HCT116 (cell line): Measurements from ENCODE around the gene SLC16A5. TPM values are rescaled to one million over a fixed set of nuclear protein-coding genes. Genes with fewer than 3 reads are reported as not detected.

Experiments used
- ATAC-seq: fragments of 200-7000 bp; cut with Tn5 transposase; 2 replicates; pipeline ENCODE4 v1.9.1; 2020; ENCODE audit warnings: mild to moderate bottlenecking, moderate library complexity
- BruUV-seq: library from RNA; stranded (reverse); fragments of 400-500 nt; replicated peaks from 2 replicates; lab custom pipeline; 2021; lab: Mats Ljungman, UMichigan
- CTCF ChIA-PET: fragments of 300-600 bp; sonication (Branson Sonifier 250); formaldehyde crosslinking; loops from one replicate; lab custom pipeline; 2021; ENCODE audit warnings: antibody characterized with exemption; lab: Charles Lee
- POLR2A ChIA-PET: fragments of 300-600, 350-600 bp; sonication (Branson Sonifier 250); formaldehyde crosslinking; loops from one replicate; lab custom pipeline; 2021; ENCODE audit warnings: antibody characterized with exemption; lab: Charles Lee
- RAD21 ChIA-PET, 2 experiments: fragments of 300-600 bp; sonication (Branson Sonifier 250); formaldehyde crosslinking; loops; one replicate each; lab custom pipeline; 2023; ENCODE audit warnings: low total read pairs in 2 of 2; ENCODE audit not compliant: uncharacterized antibody in 2 of 2, unreplicated experiment in 2 of 2, low non-redundant PET in 1 of 2; lab: Charles Lee
- DNase-seq: peaks from one replicate; pipeline ENCODE4 v3.0.0-alpha.2; 2010; ENCODE audit warnings: low read depth, low spot score
- H2AFZ ChIP-seq: fragments of 200-600 bp; shearing (Covaris generic), sonication (generic); 2 replicates; pipeline ENCODE4 v1.6.1; 2017; ENCODE audit warnings: low read depth, mixed run types, mixed read lengths, antibody characterized with exemption, low read length; ENCODE audit not compliant: poor library complexity, severe bottlenecking
- H3K27ac ChIP-seq: 2 replicates; pipeline ENCODE4 v1.5.1; 2012; ENCODE audit warnings: low read depth, low read length
- H3K27me3 ChIP-seq: fragments of 200-600 bp; sonication (generic); 2 replicates; pipeline ENCODE4 v1.6.1; 2016; ENCODE audit warnings: mixed run types, low read length, mixed read lengths; ENCODE audit not compliant: insufficient read depth
- H3K36me3 ChIP-seq, 2 experiments: fragments of 200-500 bp in 1 of 2; fragments of 200-600 bp in 1 of 2; sonication (Bioruptor generic) in 1 of 2; sonication (generic) in 1 of 2; 2 replicates each; pipeline versions ENCODE4 v1.5.1 to v1.6.1; 2014 to 2016; ENCODE audit warnings: low read length in 2 of 2, inconsistent platforms in 1 of 2, mixed read lengths in 1 of 2, mixed run types in 1 of 2; ENCODE audit not compliant: insufficient read depth in 2 of 2, control insufficient read depth in 1 of 2
- H3K4me1 ChIP-seq, 2 experiments: fragments of 200-600 bp in 1 of 2; sonication (generic) in 1 of 2; 2 replicates each; pipeline versions ENCODE4 v1.5.1 to v1.6.1; 2012 to 2017; ENCODE audit warnings: low read length in 2 of 2, inconsistent platforms in 1 of 2, mild to moderate bottlenecking in 1 of 2, mixed read lengths in 1 of 2, mixed run types in 1 of 2, moderate library complexity in 1 of 2; ENCODE audit not compliant: insufficient read depth in 2 of 2, control insufficient read depth in 1 of 2
- H3K4me2 ChIP-seq: fragments of 200-600 bp; sonication (generic); 2 replicates; pipeline ENCODE4 v1.6.1; 2017; ENCODE audit warnings: mixed run types, low read length, mixed read lengths
- H3K4me3 ChIP-seq, 2 experiments: fragments of 200-600 bp in 1 of 2; sonication (generic) in 1 of 2; replicated peaks in 1 of 2; 2 replicates each; pipeline ENCODE4 v1.5.1; 2011 to 2016; ENCODE audit warnings: low read length in 2 of 2, control low read depth in 1 of 2, low read depth in 1 of 2, mild to moderate bottlenecking in 1 of 2, mixed read lengths in 1 of 2, mixed run types in 1 of 2
- H3K79me2 ChIP-seq: fragments of 200-600 bp; sonication (generic); 2 replicates; pipeline ENCODE4 v1.6.1; 2017; ENCODE audit warnings: mild to moderate bottlenecking, mixed run types, low read length, moderate library complexity, mixed read lengths; ENCODE audit not compliant: insufficient read depth
- H3K9ac ChIP-seq: fragments of 200-600 bp; sonication (generic); 2 replicates; pipeline ENCODE4 v1.6.1; 2016; ENCODE audit warnings: low read length, mixed read lengths
- H3K9me2 ChIP-seq: fragments of 200-600 bp; sonication (generic), shearing (Covaris generic); 2 replicates; pipeline ENCODE4 v1.6.1; 2017; ENCODE audit warnings: mixed run types, mild to moderate bottlenecking, moderate library complexity; ENCODE audit not compliant: insufficient read depth
- H3K9me3 ChIP-seq, 2 experiments: fragments of 200-500 bp in 1 of 2; fragments of 200-600 bp in 1 of 2; sonication (Bioruptor generic) in 1 of 2; sonication (generic) in 1 of 2; 2 replicates each; pipeline ENCODE4 v1.6.1; 2014 to 2017; ENCODE audit warnings: low read length in 2 of 2, mixed read lengths in 2 of 2, inconsistent platforms in 1 of 2, low read depth in 1 of 2, mild to moderate bottlenecking in 1 of 2, mixed run types in 1 of 2, moderate library complexity in 1 of 2; ENCODE audit not compliant: control insufficient read depth in 1 of 2, insufficient read depth in 1 of 2
- H4K20me1 ChIP-seq: fragments of 200-600 bp; sonication (generic), shearing (Covaris generic); 2 replicates; pipeline ENCODE4 v1.6.1; 2017; ENCODE audit warnings: mixed run types, mild to moderate bottlenecking, moderate library complexity; ENCODE audit not compliant: insufficient read depth
- CBX3 ChIP-seq: IDR thresholded peaks from 2 replicates; pipeline ENCODE4 v1.6.1; 2012; ENCODE audit warnings: low read depth
- CEBPB ChIP-seq: IDR thresholded peaks from 2 replicates; pipeline ENCODE4 v1.6.1; 2012; ENCODE audit warnings: low read depth
- EGR1 ChIP-seq: IDR thresholded peaks from 2 replicates; pipeline ENCODE4 v1.6.1; 2012; ENCODE audit warnings: low read depth
- EZH2phosphoT487 ChIP-seq: fragments of 200-600 bp; IDR thresholded peaks from 2 replicates; pipeline ENCODE4 v1.6.1; 2018; ENCODE audit warnings: antibody characterized with exemption, borderline replicate concordance
- JUND ChIP-seq: IDR thresholded peaks from 2 replicates; pipeline ENCODE4 v1.6.1; 2012
- POLR2A ChIP-seq: IDR thresholded peaks from 2 replicates; pipeline ENCODE4 v1.7.0; 2011; ENCODE audit warnings: borderline replicate concordance; ENCODE audit not compliant: insufficient read depth, insufficient read length; ENCODE audit errors: extremely low read depth
- POLR2AphosphoS5 ChIP-seq: IDR thresholded peaks from 2 replicates; pipeline ENCODE4 v1.6.1; 2011; ENCODE audit warnings: mild to moderate bottlenecking, low read depth, low read length, moderate library complexity
- SIN3A ChIP-seq: IDR thresholded peaks from 2 replicates; pipeline ENCODE4 v1.6.1; 2012; ENCODE audit warnings: low read depth
- SP1 ChIP-seq: IDR thresholded peaks from 2 replicates; pipeline ENCODE4 v1.6.1; 2012; ENCODE audit warnings: low read depth
- intact Hi-C: fragments of 100-400 bp; cut with micrococcal nuclease; formaldehyde crosslinking; loops from 2 replicates; pipeline ENCODE4 v1.10.0; 2022
- total RNA-seq: library from RNA; stranded (reverse); gene quantifications from one replicate; pipeline ENCODE4 v1.2.1, GENCODE V29; 2021; ENCODE audit not compliant: unreplicated experiment
- TF ChIP-seq, protein P1 (sequence below), 3 experiments: fragments of 200-600 bp in 1 of 3; sonication (generic) in 1 of 3; IDR thresholded peaks in 2 of 3; conservative IDR thresholded peaks in 1 of 3; 2 replicates each; pipeline ENCODE4 v1.5.1; 2012 to 2017; ENCODE audit warnings: low read depth in 2 of 3, low read length in 2 of 3, antibody characterized with exemption in 1 of 3, borderline replicate concordance in 1 of 3, control low read depth in 1 of 3, mild to moderate bottlenecking in 1 of 3, mixed read lengths in 1 of 3, mixed run types in 1 of 3, moderate library complexity in 1 of 3; ENCODE audit not compliant: insufficient read depth in 1 of 3
- TF ChIP-seq, protein P2 (sequence below): IDR thresholded peaks from 2 replicates; pipeline ENCODE4 v1.6.1; 2012
- TF ChIP-seq, protein P3 (sequence below): IDR thresholded peaks from 2 replicates; pipeline ENCODE4 v1.6.1; 2011; ENCODE audit warnings: mild to moderate bottlenecking, low read length, moderate library complexity; ENCODE audit not compliant: insufficient replicate concordance; ENCODE audit errors: extremely low read depth
- TF ChIP-seq, protein P4 (sequence below): IDR thresholded peaks from 2 replicates; pipeline ENCODE4 v1.6.1; 2012

Gene SLC16A5
- total RNA-seq, 1 experiment from 2014 or later: 79.3 TPM

DNA sequence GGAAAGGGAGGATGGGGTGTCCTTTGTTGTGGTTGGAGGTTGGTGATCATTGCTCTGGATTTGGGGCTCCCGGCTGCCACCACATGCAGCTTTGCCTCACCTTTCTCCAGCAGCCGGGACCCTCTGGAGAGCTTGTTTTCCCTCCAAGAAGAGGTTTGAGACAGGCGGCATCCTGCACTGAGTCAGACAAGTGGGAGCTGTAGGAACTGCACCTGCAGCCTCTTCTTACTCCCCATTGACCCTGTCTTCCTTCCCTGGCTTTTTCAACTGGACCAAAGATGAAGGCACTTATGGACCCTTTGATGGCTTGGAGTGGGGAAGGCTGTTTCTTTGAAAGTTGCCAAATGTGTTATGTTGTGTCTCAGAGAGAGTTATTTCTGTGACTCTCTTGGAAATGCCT, 24.1 kb upstream of the SLC16A5 start:
- Histone ChIP-seq H3K27ac (no peak overlapping the region), H3K9me3 (no peaks in the 10 kb centered on the region), H3K79me2 (no peaks in the 10 kb centered on the region), H3K4me1 (no peaks in the 10 kb centered on the region), H4K20me1 (no peaks in the 10 kb centered on the region), H3K36me3 (peaks cover 24 to 41% of the 10 kb centered on the region in 2 experiments; a peak in 3 of 4 replicates), H3K9ac (no peak overlapping the region), H3K9me2 (no peaks in the 10 kb centered on the region), H3K27me3 (no peaks in the 10 kb centered on the region), H3K4me2 (no peak overlapping the region), H3K4me3 (no peak overlapping the region), H2AFZ (no peak overlapping the region)
- ChIA-PET CTCF (no interaction called here), POLR2A (interaction anchor here (1.1 to 1.2 kb wide), 2 partner anchors 24 to 60 kb away, joined by 3 to 5 read pairs; partner anchors contain the start of gene SLC16A5), RAD21 (no interaction called here)
- TF ChIP-seq SIN3A: no peak
- no peak for TF ChIP-seq CEBPB
- TF ChIP-seq, protein P1, sequence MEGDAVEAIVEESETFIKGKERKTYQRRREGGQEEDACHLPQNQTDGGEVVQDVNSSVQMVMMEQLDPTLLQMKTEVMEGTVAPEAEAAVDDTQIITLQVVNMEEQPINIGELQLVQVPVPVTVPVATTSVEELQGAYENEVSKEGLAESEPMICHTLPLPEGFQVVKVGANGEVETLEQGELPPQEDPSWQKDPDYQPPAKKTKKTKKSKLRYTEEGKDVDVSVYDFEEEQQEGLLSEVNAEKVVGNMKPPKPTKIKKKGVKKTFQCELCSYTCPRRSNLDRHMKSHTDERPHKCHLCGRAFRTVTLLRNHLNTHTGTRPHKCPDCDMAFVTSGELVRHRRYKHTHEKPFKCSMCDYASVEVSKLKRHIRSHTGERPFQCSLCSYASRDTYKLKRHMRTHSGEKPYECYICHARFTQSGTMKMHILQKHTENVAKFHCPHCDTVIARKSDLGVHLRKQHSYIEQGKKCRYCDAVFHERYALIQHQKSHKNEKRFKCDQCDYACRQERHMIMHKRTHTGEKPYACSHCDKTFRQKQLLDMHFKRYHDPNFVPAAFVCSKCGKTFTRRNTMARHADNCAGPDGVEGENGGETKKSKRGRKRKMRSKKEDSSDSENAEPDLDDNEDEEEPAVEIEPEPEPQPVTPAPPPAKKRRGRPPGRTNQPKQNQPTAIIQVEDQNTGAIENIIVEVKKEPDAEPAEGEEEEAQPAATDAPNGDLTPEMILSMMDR (IDR thresholded peaks at IDR 0.05 in 2 of 3, conservative IDR thresholded peaks at IDR 0.05 in 1 of 3; ENCODE audit: borderline replicate concordance in 1 of 3, insufficient read depth in 1 of 3, low read depth in 2 of 3, low read length in 2 of 3): peak in 1 of 3 experiments; percentile 25; a peak in 1 of 6 replicates
- TF ChIP-seq EGR1: no peak
- TF ChIP-seq SP1: no peak
- DNase-seq: no peak
- BruUV-seq: no TSS peak
- intact Hi-C loops: no loop called here
- ATAC-seq: peak; percentile 46; the same call in 1 of the 2 replicates

DNA sequence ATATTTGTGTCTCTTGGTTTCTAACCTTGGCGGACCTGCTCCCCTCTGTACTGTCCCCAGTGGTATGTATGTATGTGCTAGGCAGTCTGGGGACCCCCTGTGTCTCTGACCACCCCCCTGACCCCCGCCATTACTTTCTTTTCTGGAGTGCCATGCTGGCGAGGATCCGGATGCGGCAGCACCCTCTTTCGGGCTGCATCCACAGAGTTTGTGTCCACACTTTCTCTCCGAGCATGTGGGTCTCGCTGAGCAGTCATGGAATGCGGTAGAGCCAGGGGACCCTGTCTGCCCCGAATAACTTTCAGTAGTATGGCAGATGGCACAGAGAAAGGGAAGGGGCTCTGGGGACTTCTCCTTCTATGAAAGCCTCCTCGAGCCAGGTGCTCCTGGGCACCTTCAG, 23.7 kb upstream of the SLC16A5 start:
- no peaks in the 10 kb centered on the region for H3K9me2 ChIP-seq
- H3K9me3 ChIP-seq: no peaks in the 10 kb centered on the region
- ATAC-seq: no peak
- H3K4me2 ChIP-seq: no peak overlapping the region
- H3K27me3 ChIP-seq: no peaks in the 10 kb centered on the region
- H3K4me3 ChIP-seq: no peak overlapping the region
- H4K20me1 ChIP-seq: no peaks in the 10 kb centered on the region
- no peaks in the 10 kb centered on the region; a peak in 1 of 4 replicates for H3K4me1 ChIP-seq
- no peak overlapping the region for H3K9ac ChIP-seq
- POLR2A ChIA-PET: interaction anchor here (1.2 kb wide), 1 partner anchor 24 kb away, joined by 3 read pairs; the partner anchor contains the start of gene SLC16A5
- H2AFZ ChIP-seq: no peak overlapping the region
- CTCF ChIA-PET: interaction anchor here (0.5 to 1.1 kb wide), 3 partner anchors 46 to 127 kb away, joined by 3 to 4 read pairs (median 3); partner anchors contain the start of gene ARMC7
- intact Hi-C loops: no loop called here
- no peak overlapping the region for H3K27ac ChIP-seq
- H3K36me3 ChIP-seq: peaks cover 24 to 41% of the 10 kb centered on the region in 2 experiments; a peak in 3 of 4 replicates
- DNase-seq: no peak
- H3K79me2 ChIP-seq: no peaks in the 10 kb centered on the region
- RAD21 ChIA-PET: no interaction called here
- TSS peak; percentile 27 for BruUV-seq
- TF ChIP-seq JUND: no peak
- no peak for TF ChIP-seq POLR2A
- no peak for TF ChIP-seq POLR2AphosphoS5
- no peak for TF ChIP-seq SIN3A
- TF ChIP-seq, protein P2, sequence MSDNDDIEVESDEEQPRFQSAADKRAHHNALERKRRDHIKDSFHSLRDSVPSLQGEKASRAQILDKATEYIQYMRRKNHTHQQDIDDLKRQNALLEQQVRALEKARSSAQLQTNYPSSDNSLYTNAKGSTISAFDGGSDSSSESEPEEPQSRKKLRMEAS: no peak
- no peak for TF ChIP-seq SP1
- TF ChIP-seq, protein P3, sequence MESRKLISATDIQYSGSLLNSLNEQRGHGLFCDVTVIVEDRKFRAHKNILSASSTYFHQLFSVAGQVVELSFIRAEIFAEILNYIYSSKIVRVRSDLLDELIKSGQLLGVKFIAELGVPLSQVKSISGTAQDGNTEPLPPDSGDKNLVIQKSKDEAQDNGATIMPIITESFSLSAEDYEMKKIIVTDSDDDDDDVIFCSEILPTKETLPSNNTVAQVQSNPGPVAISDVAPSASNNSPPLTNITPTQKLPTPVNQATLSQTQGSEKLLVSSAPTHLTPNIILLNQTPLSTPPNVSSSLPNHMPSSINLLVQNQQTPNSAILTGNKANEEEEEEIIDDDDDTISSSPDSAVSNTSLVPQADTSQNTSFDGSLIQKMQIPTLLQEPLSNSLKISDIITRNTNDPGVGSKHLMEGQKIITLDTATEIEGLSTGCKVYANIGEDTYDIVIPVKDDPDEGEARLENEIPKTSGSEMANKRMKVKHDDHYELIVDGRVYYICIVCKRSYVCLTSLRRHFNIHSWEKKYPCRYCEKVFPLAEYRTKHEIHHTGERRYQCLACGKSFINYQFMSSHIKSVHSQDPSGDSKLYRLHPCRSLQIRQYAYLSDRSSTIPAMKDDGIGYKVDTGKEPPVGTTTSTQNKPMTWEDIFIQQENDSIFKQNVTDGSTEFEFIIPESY: no peak
- TF ChIP-seq CBX3: no peak
- TF ChIP-seq EZH2phosphoT487: no peak
- TF ChIP-seq, protein P4, sequence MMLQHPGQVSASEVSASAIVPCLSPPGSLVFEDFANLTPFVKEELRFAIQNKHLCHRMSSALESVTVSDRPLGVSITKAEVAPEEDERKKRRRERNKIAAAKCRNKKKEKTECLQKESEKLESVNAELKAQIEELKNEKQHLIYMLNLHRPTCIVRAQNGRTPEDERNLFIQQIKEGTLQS: no peak
